WTC11 (cell line): ENCODE data around the gene ACSBG1. TPM values are rescaled to one million over a fixed set of nuclear protein-coding genes. Genes with fewer than 3 reads are reported as not detected.

Experiments
- ATAC-seq: fragments of 200-7000 bp; cut with Tn5 transposase; 2 replicates; pipeline ENCODE4 v1.10.0; 2021; ENCODE audit warnings: mild to moderate bottlenecking, moderate library complexity
- CTCF ChIA-PET: fragments of 300-600 bp; sonication (Branson Sonifier 250); formaldehyde crosslinking; loops from one replicate; lab custom pipeline; 2021; ENCODE audit warnings: antibody characterized with exemption; lab: Charles Lee
- POLR2A ChIA-PET: fragments of 350-600 bp; sonication (Branson Sonifier 250); formaldehyde crosslinking; loops from one replicate; lab custom pipeline; 2021; ENCODE audit warnings: antibody characterized with exemption; lab: Charles Lee
- DNase-seq: peaks from one replicate; pipeline ENCODE4 v3.0.0; 2021; ENCODE audit warnings: low spot score
- H3K27ac Mint-ChIP-seq: 2 replicates; pipeline ENCODE4 v1.8.0; 2021; ENCODE audit warnings: mixed read lengths
- H3K27me3 Mint-ChIP-seq: 2 replicates; pipeline ENCODE4 v1.8.0; 2021; ENCODE audit warnings: low read depth, mild to moderate bottlenecking, moderate library complexity, mixed read lengths
- H3K36me3 Mint-ChIP-seq: 2 replicates; pipeline ENCODE4 v1.8.0; 2021; ENCODE audit warnings: mixed read lengths
- H3K4me1 Mint-ChIP-seq: 2 replicates; pipeline ENCODE4 v1.8.0; 2022; ENCODE audit warnings: mixed read lengths
- H3K4me3 Mint-ChIP-seq: 2 replicates; pipeline ENCODE4 v1.8.0; 2021; ENCODE audit warnings: mild to moderate bottlenecking, moderate library complexity, mixed read lengths
- H3K9me3 Mint-ChIP-seq: 2 replicates; pipeline ENCODE4 v1.8.0; 2021; ENCODE audit warnings: mixed read lengths
- AR ChIP-seq: fragments of 250-450 bp; sonication (Bioruptor Pico); IDR thresholded peaks from 2 replicates; pipeline ENCODE4 v1.9.0; 2021; ENCODE audit warnings: mild to moderate bottlenecking
- ATF2 ChIP-seq: sonication (generic); formaldehyde crosslinking; IDR thresholded peaks from 2 replicates; pipeline ENCODE4 v1.8.1; 2022; ENCODE audit warnings: low read depth, missing genetic modification reagents, borderline replicate concordance
- E2F1 ChIP-seq: sonication (generic); formaldehyde crosslinking; IDR thresholded peaks from 2 replicates; pipeline ENCODE4 v1.8.0; 2022; ENCODE audit warnings: mild to moderate bottlenecking, missing genetic modification reagents
- E2F5 ChIP-seq: sonication (generic); formaldehyde crosslinking; IDR thresholded peaks from 2 replicates; pipeline ENCODE4 v1.8.1; 2022; ENCODE audit warnings: mild to moderate bottlenecking, moderate library complexity, missing genetic modification reagents
- EMX1 ChIP-seq: fragments of 250-450 bp; sonication (Bioruptor Pico); IDR thresholded peaks from 2 replicates; pipeline ENCODE4 v1.8.0; 2021; ENCODE audit warnings: mild to moderate bottlenecking
- KAT7 ChIP-seq: sonication (generic); formaldehyde crosslinking; IDR thresholded peaks from 2 replicates; pipeline ENCODE4 v1.8.1; 2023; ENCODE audit warnings: missing genetic modification reagents, mild to moderate bottlenecking, borderline replicate concordance
- STAT6 ChIP-seq: sonication (generic); formaldehyde crosslinking; conservative IDR thresholded peaks from 2 replicates; pipeline ENCODE4 v1.8.1; 2023; ENCODE audit warnings: mild to moderate bottlenecking, low read depth, missing genetic modification reagents, moderate library complexity
- TCF7 ChIP-seq: sonication (generic); formaldehyde crosslinking; IDR thresholded peaks from 2 replicates; pipeline ENCODE4 v1.8.0; 2022; ENCODE audit warnings: mild to moderate bottlenecking, low read depth, missing genetic modification reagents, moderate library complexity
- ZNF138 ChIP-seq: sonication (generic); formaldehyde crosslinking; conservative IDR thresholded peaks from 2 replicates; pipeline ENCODE4 v1.8.1; 2022; ENCODE audit warnings: mild to moderate bottlenecking, moderate library complexity, missing genetic modification reagents
- ZNF219 ChIP-seq: sonication (generic); formaldehyde crosslinking; IDR thresholded peaks from 2 replicates; pipeline ENCODE4 v1.8.0; 2023; ENCODE audit warnings: missing genetic modification reagents, mild to moderate bottlenecking, borderline replicate concordance
- total RNA-seq: library from RNA; stranded (reverse); gene quantifications from 3 replicates; pipeline ENCODE4 v1.2.3, GENCODE V29; 2021

ACSBG1 gene
- total RNA-seq, 1 experiment from 2014 or later: 5.8 TPM

GRCh38 chr15:78224023-78224411 is 10.3 kb downstream of the ACSBG1 start (continued):
- no peak for TF ChIP-seq ATF2 (CRISPR knock-in tag)
- no peak for TF ChIP-seq AR (CRISPR knock-in tag)
- TF ChIP-seq ZNF219 (CRISPR knock-in tag): no peak
- TF ChIP-seq EMX1 (CRISPR knock-in tag): no peak

GRCh38 chr15:78223396-78224022 is 10.9 kb downstream of the ACSBG1 start:
- CTCF ChIA-PET: interaction anchor here (0.6 kb wide), 1 partner anchor 110 kb away, joined by 3 read pairs; no protein-coding TSS in a partner anchor

More at GRCh38 chr15:78223396-78224022, 10.9 kb downstream of the ACSBG1 start:
- ATAC-seq: no peak
- Mint-ChIP-seq H3K27ac (no peak overlapping the region), H3K4me1 (peaks cover 2% of the 10 kb centered on the region; the same call in 1 of the 2 replicates), H3K36me3 (no peaks in the 10 kb centered on the region; the same call in 1 of the 2 replicates), H3K9me3 (peaks cover 4% of the 10 kb centered on the region; the same call in 1 of the 2 replicates), H3K27me3 (no peaks in the 10 kb centered on the region), H3K4me3 (no peak overlapping the region)
- no peak for DNase-seq
- TF ChIP-seq E2F1 (CRISPR knock-in tag): no peak
- no peak for TF ChIP-seq TCF7 (CRISPR knock-in tag)
- no peak for TF ChIP-seq KAT7
- no peak for TF ChIP-seq E2F5
- TF ChIP-seq STAT6 (CRISPR knock-in tag): no peak
- no peak for TF ChIP-seq ZNF138 (CRISPR knock-in tag)
- POLR2A ChIA-PET: interaction anchor here (1.0 kb wide), 1 partner anchor 156 kb away, joined by 3 read pairs; no protein-coding TSS in a partner anchor
